Stimulated activated naive CD4-positive, alpha-beta T cell treated with Interleukin-2 at 50 U/mL for 16 hours (primary cell): Measurements from ENCODE around the gene ISX.

Experiments used
- DNase-seq: peaks from one replicate; lab custom pipeline; 2025; lab: John Stamatoyannopoulos, UW

ISX gene

DNA sequence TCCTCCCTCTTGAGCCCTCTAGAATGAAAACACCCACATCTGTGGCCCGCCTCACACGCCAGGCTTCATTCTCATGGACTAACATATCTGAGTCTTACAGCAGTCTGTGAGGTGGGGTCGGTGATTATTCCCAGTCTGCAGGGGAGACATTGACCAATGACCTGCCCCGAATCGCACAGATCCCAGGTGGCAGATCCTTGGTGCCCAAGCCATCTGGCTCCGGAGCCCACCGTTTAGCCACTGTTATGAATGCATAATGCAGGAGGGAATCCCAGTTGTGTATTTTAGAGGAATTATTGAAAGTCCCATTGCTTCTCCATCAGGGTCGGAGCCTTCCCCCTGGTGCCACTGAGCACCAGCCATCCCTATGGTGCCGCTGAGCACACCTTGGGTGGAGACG is 47.4 kb downstream of the ISX start:
- DNase-seq = no peak

GRCh38 chr22:35114131-35114980 is 48.4 kb downstream of the ISX start:
- no peak for DNase-seq

- DNase-seq = no peak
These were observed 49.6 kb downstream of the ISX start for GRCh38 chr22:35115515-35115914.

DNA sequence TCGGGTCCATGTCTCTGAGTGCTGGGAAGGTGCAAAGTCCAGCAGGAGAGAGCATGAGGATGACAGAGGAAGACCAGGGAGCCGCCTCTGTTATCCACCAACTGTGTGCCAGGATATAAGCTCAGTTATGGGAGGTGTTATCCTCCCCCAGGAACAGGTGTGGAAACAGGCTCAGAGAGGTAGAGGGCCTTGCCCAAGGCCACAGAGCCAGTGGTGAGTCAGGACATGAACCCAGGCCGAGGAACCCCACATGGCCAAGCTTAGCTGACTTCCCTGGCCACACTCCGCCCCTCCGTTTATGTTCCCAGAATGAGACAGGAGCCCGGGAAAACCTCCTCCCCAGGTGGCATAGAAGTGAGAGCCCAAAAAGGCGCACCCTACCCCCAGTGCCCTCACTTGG is 50.3 kb downstream of the ISX start:
- DNase-seq = no peak

DNA sequence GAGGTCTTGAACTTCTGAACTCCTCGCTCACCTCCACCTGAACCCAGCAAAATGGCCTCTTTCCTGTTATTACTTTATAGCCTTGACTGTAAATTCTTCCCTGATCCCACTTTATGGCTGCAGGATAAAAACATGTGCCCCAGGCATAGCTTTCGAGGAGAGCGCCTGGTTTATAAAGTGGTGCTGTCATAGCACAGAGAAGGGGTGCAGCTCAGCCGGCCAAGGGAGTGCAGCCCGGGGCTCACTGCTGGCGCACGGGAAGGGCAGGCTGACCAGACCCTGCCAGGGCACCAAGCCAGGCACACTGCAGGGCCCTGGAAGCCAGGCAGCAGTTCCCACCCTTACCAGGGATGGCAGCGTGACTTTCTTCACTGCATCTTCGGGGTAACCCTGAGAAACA is 50.9 kb downstream of the ISX start:
- no peak for DNase-seq

DNA sequence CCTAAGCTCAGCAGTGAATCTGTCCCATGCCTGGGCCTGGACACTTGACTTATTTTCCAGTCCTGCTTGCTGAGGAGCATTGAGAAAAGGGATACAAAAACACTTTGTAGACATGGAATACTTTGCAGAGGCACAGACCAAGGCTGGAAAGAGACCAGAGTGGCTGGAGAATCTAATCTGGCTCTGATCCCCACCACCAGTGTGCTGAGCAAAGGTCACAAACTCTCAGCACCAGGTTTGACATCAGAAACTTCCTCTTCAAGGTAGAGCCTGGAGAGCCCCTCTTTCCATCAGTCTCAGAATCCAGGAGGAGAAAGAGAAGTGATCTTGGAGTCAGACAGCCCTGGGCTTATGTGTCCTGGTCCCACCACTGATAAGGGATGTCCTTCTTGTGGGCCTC is 53.5 kb downstream of the ISX start:
- DNase-seq = no peak

- no peak for DNase-seq
These were observed 58.8 kb downstream of the ISX start for GRCh38 chr22:35124691-35125219.

GRCh38 chr22:35126993-35127392 is 61.0 kb downstream of the ISX start:
- DNase-seq = no peak

DNA sequence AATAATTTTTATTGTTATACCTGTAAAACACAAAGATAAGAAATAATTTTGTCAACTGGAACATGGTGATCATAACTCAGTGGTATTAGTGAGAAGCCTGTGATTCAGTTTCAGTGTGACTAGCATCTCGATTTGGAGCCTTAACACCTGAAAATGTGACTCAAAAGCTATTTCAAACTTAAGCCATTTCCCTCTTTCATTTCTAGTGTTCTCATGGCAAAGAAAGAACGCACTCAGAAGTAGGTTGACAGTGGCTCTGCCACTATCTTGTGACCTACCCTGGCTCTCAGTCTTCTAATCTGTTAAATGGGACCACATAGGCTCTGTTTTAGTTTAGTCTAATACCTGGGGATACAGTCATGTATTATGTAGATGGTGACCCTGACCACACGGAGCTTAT is 62.7 kb downstream of the ISX start:
- DNase-seq = no peak

- no peak for DNase-seq
These were observed 65.6 kb downstream of the ISX start for GRCh38 chr22:35131525-35132000.

- DNase-seq = no peak
These were observed 66.6 kb downstream of the ISX start for GRCh38 chr22:35132568-35132967.

- no peak for DNase-seq
These were observed 67.9 kb downstream of the ISX start for GRCh38 chr22:35133702-35134380.

DNA sequence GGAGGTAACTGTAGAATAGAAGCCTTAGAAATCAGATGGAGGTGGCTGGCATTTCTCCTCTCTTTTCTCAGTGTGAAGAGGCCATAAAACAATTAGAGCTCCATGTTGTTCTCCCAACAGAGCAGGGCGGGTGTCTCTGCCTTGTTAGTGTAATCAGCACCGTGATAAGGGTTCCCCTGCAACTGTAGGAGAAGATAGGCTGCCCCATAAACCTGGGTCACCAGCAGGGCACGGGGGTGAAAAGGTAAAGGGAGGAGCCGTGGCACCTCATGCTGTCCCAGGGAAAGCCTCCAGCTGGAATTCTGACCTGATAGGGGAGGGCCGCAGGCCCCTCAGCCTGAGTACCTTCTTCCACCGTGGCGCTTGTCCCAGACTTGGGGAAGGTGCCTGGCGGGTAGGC is 68.7 kb downstream of the ISX start:
- no peak for DNase-seq

DNA sequence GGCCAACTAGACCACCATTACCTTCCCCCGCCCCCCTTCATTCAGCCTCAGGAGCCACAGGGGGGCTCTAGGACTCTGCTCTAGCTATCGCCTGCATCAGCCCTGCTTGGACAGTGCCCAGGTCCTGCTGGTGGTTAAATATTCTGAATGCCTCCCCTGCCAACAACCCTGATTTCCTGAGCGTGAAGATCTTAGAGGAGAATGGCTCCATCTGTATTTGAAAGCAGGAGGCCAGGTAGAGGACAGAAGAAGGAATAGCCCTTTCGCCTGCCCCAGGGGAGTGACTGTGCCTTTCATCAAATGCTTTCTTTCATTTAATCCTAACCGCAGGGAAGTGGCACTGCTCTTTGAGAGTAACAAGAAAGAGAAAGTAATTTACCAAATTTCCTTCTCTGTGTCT is 69.2 kb downstream of the ISX start:
- no peak for DNase-seq
